ENCODE data around the gene C20orf202. TPM values are rescaled to one million over a fixed set of nuclear protein-coding genes. Genes with fewer than 3 reads are reported as not detected.

The C20orf202 gene
- total and polyA plus RNA-seq, 10 donors, result 0.06 to 2.9 (median 0.31) TPM; not detected in 2

GRCh38 chr20:1165521-1165920 is 37.7 kb upstream of the C20orf202 start:
- H3K4me3 ChIP-seq, result no peak overlapping the region
- H3K27me3 ChIP-seq (replicated peaks in 1 of 7), result no peaks in the 10 kb centered on the region
- peaks cover 9 to 100% (median 92%) of the 10 kb centered on the region in 6 donors for H3K36me3 ChIP-seq
- intact Hi-C loops (cut with DNase I; ENCODE audit: low total_unique reads), result no loop called here
- no peaks in the 10 kb centered on the region for H3K9me3 ChIP-seq
- no peak for DNase-seq
- TF ChIP-seq POLR2A (IDR thresholded peaks at IDR 0.05), result no peak
- TF ChIP-seq POLR2AphosphoS5 (IDR thresholded peaks at IDR 0.05), result no peak
- no peak for TF ChIP-seq CTCF (IDR thresholded peaks at IDR 0.05 in 8 of 11, conservative IDR thresholded peaks at IDR 0.05 in 3 of 11)
- no peak overlapping the region for H3K27ac ChIP-seq
- H3K4me1 ChIP-seq, result no peaks in the 10 kb centered on the region
- 85 to 97% (median 94%) methylated on average over 1 of the region's 1 CpG for WGBS, 5 donors

- 84 to 100% (median 91%) methylated on average over 6 to 9 of the region's 9 CpGs for WGBS, 5 donors
- TF ChIP-seq CTCF (IDR thresholded peaks at IDR 0.05 in 8 of 11, conservative IDR thresholded peaks at IDR 0.05 in 3 of 11), result no peak
- peak in 2 of 3 donors; percentile 22 to 37 for TF ChIP-seq POLR2AphosphoS5 (IDR thresholded peaks at IDR 0.05)
- peaks cover 9 to 100% (median 92%) of the 10 kb centered on the region in 6 donors for H3K36me3 ChIP-seq
These were observed 37.3 kb upstream of the C20orf202 start for GRCh38 chr20:1165941-1166340.

DNA sequence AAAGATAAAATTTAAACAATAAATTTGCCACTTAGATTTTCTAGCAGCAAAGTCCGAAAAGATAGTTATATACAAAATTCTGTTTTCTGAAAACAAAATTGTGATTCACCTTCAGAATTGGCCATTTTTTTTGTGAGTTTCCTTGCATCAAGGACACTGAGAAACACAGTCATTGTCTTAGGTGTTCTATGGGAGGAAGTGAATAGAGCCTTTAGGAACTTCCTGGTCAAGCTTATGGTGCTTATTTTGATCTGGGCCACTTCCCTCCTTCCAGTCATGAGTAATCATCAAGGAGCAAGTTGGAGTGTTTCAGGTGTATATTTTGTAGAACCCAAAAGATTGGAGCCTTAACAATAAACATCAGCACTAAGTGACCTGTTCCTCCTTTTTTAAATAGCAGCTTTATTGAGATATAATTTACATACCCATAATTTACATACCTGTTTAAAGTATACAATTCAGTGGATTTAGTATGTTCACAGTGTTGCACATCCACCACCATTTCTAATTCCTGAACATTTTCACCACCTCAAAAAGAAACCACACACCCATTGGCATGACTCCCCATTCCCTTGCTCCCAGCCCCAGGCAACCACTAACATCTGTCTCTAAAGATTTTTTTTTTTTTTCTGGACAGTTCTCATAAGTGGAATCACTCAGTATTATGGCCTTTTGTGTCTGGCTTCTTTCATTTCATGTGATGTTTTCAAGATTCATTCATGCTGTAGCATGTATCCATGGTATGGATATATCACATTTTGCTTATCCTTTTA is 36.1 kb upstream of the C20orf202 start:
- 69 to 88% (median 78%) methylated on average over 1 of the region's 1 CpG for WGBS, 5 donors
- intact Hi-C loops (cut with DNase I; ENCODE audit: low total_unique reads), result no loop called here
- H3K27ac ChIP-seq, result peak overlapping the region in 1 of 8 donors; percentile 16

More at GRCh38 chr20:1165941-1166340, 37.3 kb upstream of the C20orf202 start:
- Histone ChIP-seq H3K4me3 (no peak overlapping the region), H3K9me3 (no peaks in the 10 kb centered on the region), H3K27ac (peak overlapping the region in 2 of 8 donors; percentile 16 to 37), H3K27me3 (replicated peaks in 1 of 7) (no peaks in the 10 kb centered on the region), H3K4me1 (no peaks in the 10 kb centered on the region)
- intact Hi-C loops (cut with DNase I; ENCODE audit: low total_unique reads), result no loop called here
- no peak for DNase-seq

More for the DNA sequence above, 36.1 kb upstream of the C20orf202 start:
- Histone ChIP-seq H3K9me3 (no peaks in the 10 kb centered on the region), H3K4me3 (no peak overlapping the region), H3K27me3 (replicated peaks in 1 of 7) (no peaks in the 10 kb centered on the region), H3K4me1 (no peaks in the 10 kb centered on the region), H3K36me3 (peaks cover 9 to 100% (median 91%) of the 10 kb centered on the region in 6 donors)
- no peak for DNase-seq
- TF ChIP-seq POLR2A (IDR thresholded peaks at IDR 0.05) (no peak), CTCF (IDR thresholded peaks at IDR 0.05 in 8 of 11, conservative IDR thresholded peaks at IDR 0.05 in 3 of 11) (no peak), POLR2AphosphoS5 (IDR thresholded peaks at IDR 0.05) (no peak)
